Activated naive CD8-positive, alpha-beta T cell (primary cell): ENCODE data around the gene PKN3.
A peak's percentile ranks its signal among the peaks of the same experiment; 100 is the strongest.

Experiments
- H3K27ac Mint-ChIP-seq: one replicate; pipeline ENCODE4 v1.8.0; 2021; ENCODE audit warnings: mixed read lengths
- H3K27me3 Mint-ChIP-seq: one replicate; pipeline ENCODE4 v1.8.0; 2021; ENCODE audit warnings: mixed read lengths
- H3K36me3 Mint-ChIP-seq: one replicate; pipeline ENCODE4 v1.8.0; 2021; ENCODE audit warnings: mixed read lengths
- H3K4me1 Mint-ChIP-seq: one replicate; pipeline ENCODE4 v1.8.0; 2021; ENCODE audit warnings: low read depth, mixed read lengths
- H3K4me3 Mint-ChIP-seq: one replicate; pipeline ENCODE4 v1.8.0; 2021; ENCODE audit warnings: mild to moderate bottlenecking, mixed read lengths
- H3K9me3 Mint-ChIP-seq: one replicate; pipeline ENCODE4 v1.8.0; 2021; ENCODE audit warnings: low read depth, mixed read lengths

The PKN3 gene

GRCh38 chr9:128720841-128721486, 18.7 kb downstream of the PKN3 start:
- no peaks in the 10 kb centered on the region for H3K36me3 Mint-ChIP-seq
- H3K4me3 Mint-ChIP-seq, result no peak overlapping the region
- no peaks in the 10 kb centered on the region for H3K27me3 Mint-ChIP-seq
- no peaks in the 10 kb centered on the region for H3K9me3 Mint-ChIP-seq
- no peak overlapping the region for H3K27ac Mint-ChIP-seq
- peaks cover 28% of the 10 kb centered on the region for H3K4me1 Mint-ChIP-seq

- no peaks in the 10 kb centered on the region for H3K9me3 Mint-ChIP-seq
- peaks cover 28% of the 10 kb centered on the region for H3K4me1 Mint-ChIP-seq
- no peak overlapping the region for H3K27ac Mint-ChIP-seq
- no peaks in the 10 kb centered on the region for H3K27me3 Mint-ChIP-seq
- H3K36me3 Mint-ChIP-seq, result no peaks in the 10 kb centered on the region
- no peak overlapping the region for H3K4me3 Mint-ChIP-seq
These were observed 19.2 kb downstream of the PKN3 start for GRCh38 chr9:128721487-128722010.

GRCh38 chr9:128722380-128723351, 20.4 kb downstream of the PKN3 start:
- Mint-ChIP-seq H3K4me1 (peaks cover 28% of the 10 kb centered on the region), H3K4me3 (peak overlapping the region; percentile 92), H3K36me3 (no peaks in the 10 kb centered on the region), H3K9me3 (no peaks in the 10 kb centered on the region), H3K27ac (peak overlapping the region; percentile 70), H3K27me3 (no peaks in the 10 kb centered on the region)

DNA sequence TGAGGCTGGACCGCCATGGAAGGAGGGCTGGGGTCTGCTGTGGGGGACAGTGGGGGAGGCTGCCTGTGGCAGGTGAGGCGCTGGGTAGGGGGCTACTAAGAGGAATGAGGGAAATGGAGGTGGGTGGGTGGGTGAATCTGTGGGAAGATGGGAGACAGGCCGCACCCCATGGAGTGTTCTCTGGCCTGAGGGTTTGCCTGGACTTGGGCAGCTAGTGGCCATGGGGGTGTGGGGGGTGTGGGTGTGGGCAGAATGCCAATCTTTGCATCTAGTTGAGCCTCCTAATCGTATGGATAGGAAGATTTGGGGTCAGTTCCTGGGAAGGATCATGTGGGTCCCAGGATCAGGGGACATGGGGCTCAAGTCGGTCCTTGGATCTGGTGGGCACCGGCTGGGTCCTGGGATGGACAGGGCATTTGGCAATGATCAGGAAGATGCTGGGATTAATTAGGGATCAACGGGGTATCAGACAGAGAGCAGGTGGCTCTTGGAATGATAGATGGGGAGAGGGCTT, 21.1 kb downstream of the PKN3 start:
- Mint-ChIP-seq H3K36me3 (no peaks in the 10 kb centered on the region), H3K27ac (peak overlapping the region; percentile 90), H3K4me1 (peaks cover 28% of the 10 kb centered on the region)

GRCh38 chr9:128723866-128724743, 21.8 kb downstream of the PKN3 start, which contains the start of gene ZDHHC12:
Gene ZDHHC12 (minus strand): TSS chr9:128724127. CDS start chr9:128724093, 34 bp downstream.
- Mint-ChIP-seq H3K4me3 (peak within 1 kb of the TSS; percentile 92), H3K9me3 (no peaks in the 10 kb centered on the region), H3K27me3 (no peaks in the 10 kb centered on the region), H3K27ac (peak within 1 kb of the TSS; percentile 90), H3K4me1 (peaks cover 28% of the 10 kb centered on the region), H3K36me3 (no peaks in the 10 kb centered on the region)

More for the DNA sequence above, 21.1 kb downstream of the PKN3 start:
- Mint-ChIP-seq H3K27me3 (no peaks in the 10 kb centered on the region), H3K4me3 (peak overlapping the region; percentile 92), H3K9me3 (no peaks in the 10 kb centered on the region)

GRCh38 chr9:128724744-128725211, 22.5 kb downstream of the PKN3 start:
- no peaks in the 10 kb centered on the region for H3K27me3 Mint-ChIP-seq
- no peaks in the 10 kb centered on the region for H3K36me3 Mint-ChIP-seq
- H3K27ac Mint-ChIP-seq, result no peak overlapping the region
- no peaks in the 10 kb centered on the region for H3K9me3 Mint-ChIP-seq
- H3K4me3 Mint-ChIP-seq, result peak overlapping the region; percentile 92
- H3K4me1 Mint-ChIP-seq, result peaks cover 28% of the 10 kb centered on the region

GRCh38 chr9:128727640-128728248, 25.4 kb downstream of the PKN3 start:
- H3K36me3 Mint-ChIP-seq, result no peaks in the 10 kb centered on the region
- H3K4me3 Mint-ChIP-seq, result no peak overlapping the region
- H3K27ac Mint-ChIP-seq, result no peak overlapping the region
- H3K9me3 Mint-ChIP-seq, result no peaks in the 10 kb centered on the region
- H3K27me3 Mint-ChIP-seq, result no peaks in the 10 kb centered on the region
- peaks cover 22% of the 10 kb centered on the region for H3K4me1 Mint-ChIP-seq

GRCh38 chr9:128728298-128728697, 26.0 kb downstream of the PKN3 start:
- Mint-ChIP-seq H3K9me3 (no peaks in the 10 kb centered on the region), H3K27me3 (no peaks in the 10 kb centered on the region), H3K4me3 (no peak overlapping the region), H3K36me3 (no peaks in the 10 kb centered on the region), H3K27ac (no peak overlapping the region), H3K4me1 (peaks cover 17% of the 10 kb centered on the region)

DNA sequence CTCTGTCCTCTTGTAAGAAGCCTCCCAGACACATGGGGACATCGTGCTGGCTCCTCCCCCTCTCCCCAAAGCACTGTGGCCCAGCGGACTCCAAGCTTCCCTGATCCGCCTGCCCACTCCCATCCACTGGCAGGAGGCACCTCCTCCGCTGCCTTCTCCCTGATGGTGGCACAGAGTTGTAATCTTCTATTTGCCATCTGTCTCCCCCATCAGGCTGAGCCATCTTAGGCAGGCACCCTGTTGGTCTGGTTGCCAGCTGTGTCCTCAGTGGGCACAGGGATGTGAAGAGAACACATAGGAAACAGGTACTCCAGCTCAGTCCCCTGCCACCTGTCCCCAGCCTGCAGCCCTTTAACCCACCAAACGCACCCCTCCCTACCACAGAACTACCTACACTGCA, 27.0 kb downstream of the PKN3 start:
- Mint-ChIP-seq H3K4me3 (no peak overlapping the region), H3K4me1 (peaks cover 10% of the 10 kb centered on the region), H3K27me3 (no peaks in the 10 kb centered on the region), H3K27ac (no peak overlapping the region), H3K36me3 (no peaks in the 10 kb centered on the region), H3K9me3 (no peaks in the 10 kb centered on the region)

- Mint-ChIP-seq H3K27me3 (no peaks in the 10 kb centered on the region), H3K4me1 (peaks cover 4% of the 10 kb centered on the region), H3K4me3 (no peak overlapping the region), H3K36me3 (no peaks in the 10 kb centered on the region), H3K27ac (no peak overlapping the region), H3K9me3 (no peaks in the 10 kb centered on the region)
These were observed 27.6 kb downstream of the PKN3 start for GRCh38 chr9:128729766-128730517.

- Mint-ChIP-seq H3K4me1 (no peaks in the 10 kb centered on the region), H3K9me3 (no peaks in the 10 kb centered on the region), H3K27me3 (no peaks in the 10 kb centered on the region), H3K36me3 (peaks cover 2% of the 10 kb centered on the region), H3K4me3 (no peak overlapping the region), H3K27ac (no peak overlapping the region)
These were observed 28.8 kb downstream of the PKN3 start for GRCh38 chr9:128731093-128731492.

GRCh38 chr9:128731691-128732090, 29.4 kb downstream of the PKN3 start:
- no peaks in the 10 kb centered on the region for H3K4me1 Mint-ChIP-seq
- no peaks in the 10 kb centered on the region for H3K27me3 Mint-ChIP-seq
- no peak overlapping the region for H3K4me3 Mint-ChIP-seq
- peaks cover 2% of the 10 kb centered on the region for H3K36me3 Mint-ChIP-seq
- no peaks in the 10 kb centered on the region for H3K9me3 Mint-ChIP-seq
- no peak overlapping the region for H3K27ac Mint-ChIP-seq

- Mint-ChIP-seq H3K9me3 (no peaks in the 10 kb centered on the region), H3K27ac (no peak overlapping the region)
These were observed 30.3 kb downstream of the PKN3 start for GRCh38 chr9:128732576-128732975.

More at GRCh38 chr9:128732576-128732975, 30.3 kb downstream of the PKN3 start:
- H3K36me3 Mint-ChIP-seq, result peaks cover 5% of the 10 kb centered on the region
- H3K27me3 Mint-ChIP-seq, result no peaks in the 10 kb centered on the region
- no peaks in the 10 kb centered on the region for H3K4me1 Mint-ChIP-seq
- H3K4me3 Mint-ChIP-seq, result no peak overlapping the region
